A673 (cell line): Measurements from ENCODE around the gene STX1B. TPM values are rescaled to one million over a fixed set of nuclear protein-coding genes. Genes with fewer than 3 reads are reported as not detected.
A peak's percentile ranks its signal among the peaks of the same experiment; 100 is the strongest.

ENCODE experiments used
- BruUV-seq: library from RNA; stranded (reverse); fragments of 400-500 nt; replicated peaks from 2 replicates; lab custom pipeline; 2021; lab: Mats Ljungman, UMichigan
- CTCF ChIA-PET: fragments of 300-600 bp; sonication (Branson Sonifier 250); formaldehyde crosslinking; loops from one replicate; lab custom pipeline; 2022; ENCODE audit warnings: antibody characterized with exemption; lab: Charles Lee
- POLR2A ChIA-PET: fragments of 300-600 bp; sonication (Branson Sonifier 250); formaldehyde crosslinking; loops from one replicate; lab custom pipeline; 2022; ENCODE audit warnings: antibody characterized with exemption; ENCODE audit not compliant: low non-redundant PET; lab: Charles Lee
- DNase-seq: peaks from one replicate; pipeline ENCODE4 v3.0.0-alpha.2; 2015; ENCODE audit warnings: low spot score
- H3K27ac ChIP-seq: fragments of 200-600 bp; sonication (generic); 2 replicates; pipeline ENCODE4 v1.5.1; 2016; ENCODE audit warnings: mixed run types, low read depth, mild to moderate bottlenecking, mixed read lengths, antibody characterized with exemption, low read length; ENCODE audit not compliant: poor library complexity, severe bottlenecking
- H3K27me3 ChIP-seq: fragments of 200-600 bp; sonication (generic); replicated peaks from 2 replicates; pipeline ENCODE4 v1.6.1; 2017; ENCODE audit warnings: mixed run types, low read depth, mild to moderate bottlenecking, mixed read lengths, antibody characterized with exemption, low read length; ENCODE audit not compliant: insufficient read depth, poor library complexity
- H3K36me3 ChIP-seq: fragments of 200-600 bp; sonication (generic); 2 replicates; pipeline ENCODE4 v1.6.1; 2016; ENCODE audit warnings: mixed run types, mild to moderate bottlenecking, mixed read lengths, antibody characterized with exemption, low read length; ENCODE audit not compliant: insufficient read depth, poor library complexity, severe bottlenecking
- H3K4me1 ChIP-seq: fragments of 200-600 bp; sonication (generic); 2 replicates; pipeline ENCODE4 v1.6.1; 2017; ENCODE audit warnings: mixed run types, mild to moderate bottlenecking, mixed read lengths, antibody characterized with exemption, low read length; ENCODE audit not compliant: insufficient read depth, poor library complexity, severe bottlenecking
- H3K4me3 ChIP-seq: fragments of 200-600 bp; sonication (generic); 2 replicates; pipeline ENCODE4 v1.5.1; 2016; ENCODE audit warnings: low read depth, mixed run types, mild to moderate bottlenecking, mixed read lengths, low read length; ENCODE audit not compliant: poor library complexity, severe bottlenecking
- H3K9me3 ChIP-seq: fragments of 200-600 bp; sonication (generic); 2 replicates; pipeline ENCODE4 v1.6.1; 2016; ENCODE audit warnings: mixed run types, low read depth, mild to moderate bottlenecking, mixed read lengths, antibody characterized with exemption, low read length; ENCODE audit not compliant: poor library complexity, severe bottlenecking
- EZH2 ChIP-seq: fragments of 200-600 bp; sonication (generic); IDR thresholded peaks from 2 replicates; pipeline ENCODE4 v1.6.1; 2017; ENCODE audit warnings: borderline replicate concordance, low read depth, mild to moderate bottlenecking, mixed read lengths, antibody characterized with exemption, low read length; ENCODE audit not compliant: poor library complexity, severe bottlenecking
- intact Hi-C: fragments of 100-400 bp; cut with micrococcal nuclease; formaldehyde crosslinking; loops from one replicate; pipeline ENCODE4 v1.10.0; 2022; ENCODE audit not compliant: unreplicated experiment
- total RNA-seq: library from RNA; stranded (reverse); gene quantifications from 2 replicates; pipeline ENCODE4 v1.2.3, GENCODE V29; 2021
- TF ChIP-seq, protein P1 (sequence below): fragments of 300-800, 200-600 bp; sonication (generic); conservative IDR thresholded peaks from 2 replicates; pipeline ENCODE4 v1.5.1; 2017; ENCODE audit warnings: low read depth, mild to moderate bottlenecking, antibody characterized with exemption, low read length, moderate library complexity, mixed read lengths

The STX1B gene
- total RNA-seq, 1 experiment from 2014 or later: 0.62 TPM

- BruUV-seq: no TSS peak
- CTCF ChIA-PET: no interaction called here
- POLR2A ChIA-PET: no interaction called here
Measured at GRCh38 chr16:30974348-30974747, 36.1 kb downstream of the STX1B start.

GRCh38 chr16:30972872-30973271, 37.6 kb downstream of the STX1B start:
- Histone ChIP-seq H3K27ac (no peak overlapping the region), H3K27me3 (no peaks in the 10 kb centered on the region), H3K4me3 (no peak overlapping the region), H3K9me3 (no peaks in the 10 kb centered on the region), H3K4me1 (no peaks in the 10 kb centered on the region), H3K36me3 (peaks cover 54% of the 10 kb centered on the region)
- POLR2A ChIA-PET: no interaction called here
- peak; percentile 45 for DNase-seq
- TF ChIP-seq, protein P1, sequence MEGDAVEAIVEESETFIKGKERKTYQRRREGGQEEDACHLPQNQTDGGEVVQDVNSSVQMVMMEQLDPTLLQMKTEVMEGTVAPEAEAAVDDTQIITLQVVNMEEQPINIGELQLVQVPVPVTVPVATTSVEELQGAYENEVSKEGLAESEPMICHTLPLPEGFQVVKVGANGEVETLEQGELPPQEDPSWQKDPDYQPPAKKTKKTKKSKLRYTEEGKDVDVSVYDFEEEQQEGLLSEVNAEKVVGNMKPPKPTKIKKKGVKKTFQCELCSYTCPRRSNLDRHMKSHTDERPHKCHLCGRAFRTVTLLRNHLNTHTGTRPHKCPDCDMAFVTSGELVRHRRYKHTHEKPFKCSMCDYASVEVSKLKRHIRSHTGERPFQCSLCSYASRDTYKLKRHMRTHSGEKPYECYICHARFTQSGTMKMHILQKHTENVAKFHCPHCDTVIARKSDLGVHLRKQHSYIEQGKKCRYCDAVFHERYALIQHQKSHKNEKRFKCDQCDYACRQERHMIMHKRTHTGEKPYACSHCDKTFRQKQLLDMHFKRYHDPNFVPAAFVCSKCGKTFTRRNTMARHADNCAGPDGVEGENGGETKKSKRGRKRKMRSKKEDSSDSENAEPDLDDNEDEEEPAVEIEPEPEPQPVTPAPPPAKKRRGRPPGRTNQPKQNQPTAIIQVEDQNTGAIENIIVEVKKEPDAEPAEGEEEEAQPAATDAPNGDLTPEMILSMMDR: no peak
- no peak for TF ChIP-seq EZH2
- CTCF ChIA-PET: no interaction called here
- no TSS peak for BruUV-seq
- intact Hi-C loops: no loop called here

More at GRCh38 chr16:30974348-30974747, 36.1 kb downstream of the STX1B start:
- Histone ChIP-seq H3K4me3 (no peak overlapping the region), H3K36me3 (peaks cover 50% of the 10 kb centered on the region), H3K27me3 (no peaks in the 10 kb centered on the region), H3K27ac (no peak overlapping the region), H3K9me3 (no peaks in the 10 kb centered on the region), H3K4me1 (no peaks in the 10 kb centered on the region)
- no peak for DNase-seq
- intact Hi-C loops: no loop called here
- TF ChIP-seq, protein P1: no peak
- TF ChIP-seq EZH2: no peak

GRCh38 chr16:30971298-30971697, 39.1 kb downstream of the STX1B start:
- no peak for TF ChIP-seq EZH2
- TF ChIP-seq, protein P1: no peak

More at GRCh38 chr16:30971298-30971697, 39.1 kb downstream of the STX1B start:
- Histone ChIP-seq H3K27ac (no peak overlapping the region), H3K9me3 (no peaks in the 10 kb centered on the region), H3K36me3 (peaks cover 63% of the 10 kb centered on the region), H3K27me3 (no peaks in the 10 kb centered on the region), H3K4me1 (no peaks in the 10 kb centered on the region), H3K4me3 (no peak overlapping the region)
- BruUV-seq: no TSS peak
- intact Hi-C loops: no loop called here
- DNase-seq: no peak
- POLR2A ChIA-PET: no interaction called here
- CTCF ChIA-PET: no interaction called here
